Testis (tissue), 3 donors: ENCODE results near the gene FBXO11. TPM values are rescaled to one million over a fixed set of nuclear protein-coding genes. Genes with fewer than 3 reads are reported as not detected.

Experiments
- DNase-seq: peaks from one replicate; pipeline ENCODE4 v3.0.0-alpha.2; 2019
- H3K27ac ChIP-seq, 2 donors: fragments of 200-600 bp; sonication (generic); one replicate each; pipeline ENCODE4 v1.5.1; 2019
- H3K27me3 ChIP-seq: fragments of 200-600 bp; sonication (generic); one replicate; pipeline ENCODE4 v1.5.1; 2019
- H3K36me3 ChIP-seq: fragments of 200-600 bp; sonication (generic); one replicate; pipeline ENCODE4 v1.5.1; 2017; ENCODE audit warnings: low read depth; ENCODE audit errors: missing control alignments
- H3K4me1 ChIP-seq: fragments of 200-600 bp; sonication (generic); one replicate; pipeline ENCODE4 v1.5.1; 2019
- H3K4me3 ChIP-seq, 2 donors: fragments of 200-600 bp; sonication (generic); one replicate each; pipeline ENCODE4 v1.5.1; 2017 to 2019
- H3K9me3 ChIP-seq: fragments of 200-600 bp; sonication (generic); one replicate; pipeline ENCODE4 v1.5.1; 2017
- POLR2A ChIP-seq: fragments of 450-650 bp; IDR thresholded peaks from one replicate; pipeline ENCODE4 v1.6.1; 2017; ENCODE audit warnings: antibody characterized with exemption, mild to moderate bottlenecking, moderate library complexity
- WGBS, 2 donors: methylation state at CpG; one replicate each; pipeline ENCODE4 v1.1.5; 2018; 5-methylcytosine and 5-hydroxymethylcytosine counted together
- intact Hi-C: fragments of 100-400 bp; cut with DNase I; formaldehyde crosslinking; loops from one replicate; pipeline ENCODE4 v1.15.1; 2023; ENCODE audit warnings: low total_unique reads
- polyA plus RNA-seq: library from polyadenylated mRNA; stranded (reverse); fragments of 350-450 nt; fragmentation: Illumina TruSeq; extraction: RNeasy Lipid Tissue Mini Kit (QIAGEN cat#74804); gene quantifications from one replicate; pipeline ENCODE4 v1.2.3, GENCODE V29; 2014; ENCODE audit warnings: low read depth, low replicate concordance; ENCODE audit not compliant: insufficient read depth
- total RNA-seq, 2 donors: library from RNA; depleted of rRNA; stranded (reverse); fragments of >200 nt; gene quantifications; one replicate each; pipeline ENCODE4 v1.2.3, GENCODE V29; 2016
- TF ChIP-seq, protein P1 (sequence below), 3 experiments: fragments of 450-650 bp in 2 of 3; fragments of 200-600 bp in 1 of 3; sonication (generic) in 1 of 3; IDR thresholded peaks; one replicate each; pipeline ENCODE4 v1.5.1; 2016 to 2019; ENCODE audit warnings: antibody characterized with exemption in 3 of 3, mild to moderate bottlenecking in 2 of 3, moderate library complexity in 1 of 3

The FBXO11 gene
- total and polyA plus RNA-seq, 3 donors from 2014 or later: 87.6 to 101 (median 96.0) TPM

GRCh38 chr2:47893771-47894170 is 12.5 kb downstream of the FBXO11 start:
- no peaks in the 10 kb centered on the region for H3K9me3 ChIP-seq
- 52 to 54% methylated on average over 1 of the region's 1 CpG for WGBS, 2 donors
- H3K27ac ChIP-seq: no peak overlapping the region
- no peak for TF ChIP-seq POLR2A
- TF ChIP-seq, protein P1, sequence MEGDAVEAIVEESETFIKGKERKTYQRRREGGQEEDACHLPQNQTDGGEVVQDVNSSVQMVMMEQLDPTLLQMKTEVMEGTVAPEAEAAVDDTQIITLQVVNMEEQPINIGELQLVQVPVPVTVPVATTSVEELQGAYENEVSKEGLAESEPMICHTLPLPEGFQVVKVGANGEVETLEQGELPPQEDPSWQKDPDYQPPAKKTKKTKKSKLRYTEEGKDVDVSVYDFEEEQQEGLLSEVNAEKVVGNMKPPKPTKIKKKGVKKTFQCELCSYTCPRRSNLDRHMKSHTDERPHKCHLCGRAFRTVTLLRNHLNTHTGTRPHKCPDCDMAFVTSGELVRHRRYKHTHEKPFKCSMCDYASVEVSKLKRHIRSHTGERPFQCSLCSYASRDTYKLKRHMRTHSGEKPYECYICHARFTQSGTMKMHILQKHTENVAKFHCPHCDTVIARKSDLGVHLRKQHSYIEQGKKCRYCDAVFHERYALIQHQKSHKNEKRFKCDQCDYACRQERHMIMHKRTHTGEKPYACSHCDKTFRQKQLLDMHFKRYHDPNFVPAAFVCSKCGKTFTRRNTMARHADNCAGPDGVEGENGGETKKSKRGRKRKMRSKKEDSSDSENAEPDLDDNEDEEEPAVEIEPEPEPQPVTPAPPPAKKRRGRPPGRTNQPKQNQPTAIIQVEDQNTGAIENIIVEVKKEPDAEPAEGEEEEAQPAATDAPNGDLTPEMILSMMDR (IDR thresholded peaks at IDR 0.05): no peak
- H3K4me3 ChIP-seq: no peak overlapping the region
- no peaks in the 10 kb centered on the region for H3K27me3 ChIP-seq
- intact Hi-C loops: no loop called here
- no peaks in the 10 kb centered on the region for H3K36me3 ChIP-seq
- H3K4me1 ChIP-seq: peaks cover 11% of the 10 kb centered on the region
- DNase-seq: no peak

GRCh38 chr2:47892338-47892730 is 14.0 kb downstream of the FBXO11 start:
- no peak overlapping the region for H3K27ac ChIP-seq
- TF ChIP-seq, protein P1 (IDR thresholded peaks at IDR 0.05): no peak
- TF ChIP-seq POLR2A: no peak
- no peak overlapping the region for H3K4me3 ChIP-seq
- no peaks in the 10 kb centered on the region for H3K36me3 ChIP-seq
- H3K27me3 ChIP-seq: no peaks in the 10 kb centered on the region
- H3K9me3 ChIP-seq: no peaks in the 10 kb centered on the region
- intact Hi-C loops: no loop called here
- DNase-seq: no peak
- 89 to 93% methylated on average over 2 of the region's 2 CpGs for WGBS, 2 donors
- H3K4me1 ChIP-seq: peaks cover 10% of the 10 kb centered on the region

DNA sequence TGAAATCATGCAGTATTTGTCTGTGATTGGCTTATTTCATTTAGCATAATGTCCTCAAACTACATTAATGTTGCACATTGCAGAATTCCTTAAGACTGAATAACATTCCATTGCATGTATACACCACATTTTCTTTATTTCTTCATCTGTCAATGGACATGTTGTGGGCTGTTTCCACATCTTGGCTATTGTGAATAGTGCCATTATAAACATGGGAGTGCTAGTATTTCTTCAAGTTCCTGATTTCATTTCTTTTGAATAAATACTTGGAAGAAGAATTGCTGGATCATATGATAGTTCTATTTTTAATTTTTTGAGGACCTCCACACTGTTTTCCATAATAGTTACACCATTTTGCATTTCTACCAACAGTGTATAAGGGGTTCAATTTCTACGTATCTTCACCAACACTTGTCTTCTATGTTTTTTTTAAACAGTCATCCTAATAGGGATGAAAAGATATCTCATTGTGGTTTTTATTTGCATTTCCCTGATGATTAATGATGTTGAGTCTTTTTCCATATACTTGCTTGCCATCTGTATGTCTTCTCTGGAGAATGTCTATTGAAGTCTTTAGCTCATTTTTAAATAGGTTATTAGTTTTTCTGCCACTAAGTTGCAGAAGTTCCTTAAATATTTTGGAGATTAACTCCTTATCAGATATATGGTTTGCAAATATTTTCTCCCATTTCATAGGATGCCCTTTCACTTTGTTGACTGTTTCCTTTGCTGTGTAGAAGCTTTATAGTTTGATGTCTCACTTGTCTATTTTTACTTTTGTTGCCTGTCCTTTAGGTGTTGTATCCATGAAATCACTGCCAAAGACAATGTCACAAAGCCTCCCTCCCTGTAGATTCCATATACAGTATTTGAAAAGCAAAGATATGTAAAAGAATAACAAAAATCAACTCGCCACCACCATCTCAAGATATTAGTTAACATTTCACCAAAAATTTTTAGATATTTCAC is 14.6 kb downstream of the FBXO11 start:
- no peak for DNase-seq
- no peak for TF ChIP-seq POLR2A
- TF ChIP-seq, protein P1 (IDR thresholded peaks at IDR 0.05): no peak
- Histone ChIP-seq H3K36me3 (no peaks in the 10 kb centered on the region), H3K27me3 (no peaks in the 10 kb centered on the region), H3K4me1 (peaks cover 6% of the 10 kb centered on the region), H3K27ac (no peak overlapping the region), H3K9me3 (no peaks in the 10 kb centered on the region), H3K4me3 (no peak overlapping the region)
- intact Hi-C loops: no loop called here
- 91 to 98% methylated on average over 2 of the region's 2 CpGs for WGBS, 2 donors

GRCh38 chr2:47890711-47891368 is 15.5 kb downstream of the FBXO11 start:
- TF ChIP-seq POLR2A: no peak
- TF ChIP-seq, protein P1 (IDR thresholded peaks at IDR 0.05): no peak
- H3K36me3 ChIP-seq: no peaks in the 10 kb centered on the region
- H3K27ac ChIP-seq: no peak overlapping the region
- no peak overlapping the region for H3K4me3 ChIP-seq
- intact Hi-C loops: no loop called here
- H3K27me3 ChIP-seq: no peaks in the 10 kb centered on the region
- WGBS, 2 donors: 95 to 96% methylated on average over 10 of the region's 10 CpGs
- H3K9me3 ChIP-seq: no peaks in the 10 kb centered on the region
- H3K4me1 ChIP-seq: peaks cover 6% of the 10 kb centered on the region
- DNase-seq: no peak
